ENCODE measurements around the gene CYTH2. TPM values are rescaled to one million over a fixed set of nuclear protein-coding genes. Genes with fewer than 3 reads are reported as not detected.

The CYTH2 gene
- total RNA-seq, 1 donor from 2014 or later, result 248 TPM

DNA sequence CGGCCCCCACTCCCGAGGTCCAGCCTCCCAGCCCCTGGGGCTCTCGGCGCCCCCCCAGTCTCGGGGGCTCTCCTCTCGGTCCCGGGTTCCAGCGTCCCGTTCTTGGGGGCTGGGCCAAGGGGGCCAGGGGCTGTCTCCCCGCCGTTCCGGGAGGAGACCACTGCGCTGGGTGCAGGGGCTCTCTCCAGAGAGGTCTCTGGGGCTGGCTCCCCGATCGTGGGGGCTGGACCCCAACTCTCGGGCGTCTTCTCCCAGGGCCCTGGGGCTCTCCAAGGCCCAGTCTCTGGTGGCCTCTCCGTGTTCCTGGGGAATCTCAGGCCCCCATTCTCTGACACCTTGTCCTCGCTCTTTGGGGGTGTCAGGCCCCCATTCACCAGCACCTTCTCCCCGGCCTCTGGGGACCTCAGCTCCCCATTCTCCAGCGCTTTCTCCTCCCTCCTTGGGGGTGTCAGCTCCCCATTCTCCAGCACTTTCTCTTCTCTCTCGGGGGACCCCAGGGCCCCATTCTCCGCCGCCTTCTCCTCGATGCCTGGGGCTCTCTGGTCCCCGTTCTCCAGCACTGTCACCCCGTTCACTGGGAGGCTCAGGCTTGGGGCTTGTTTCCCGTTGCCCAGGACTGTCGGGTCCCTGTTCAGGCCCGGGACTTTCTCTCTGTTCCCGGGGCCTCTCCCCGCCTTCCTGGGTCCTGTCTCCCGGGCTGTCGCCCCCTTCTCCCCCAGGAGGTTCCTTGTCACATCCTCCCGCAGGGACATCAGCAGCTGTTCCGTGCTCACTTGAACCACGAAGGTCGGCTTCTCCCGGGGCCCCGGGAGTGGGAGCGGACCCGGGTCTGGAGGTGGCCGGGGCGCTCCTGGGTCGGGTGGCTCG, 28.8 kb downstream of the CYTH2 start:
- Mint-ChIP-seq H3K27ac (no peak overlapping the region), H3K9me3 (ENCODE audit: low read depth) (no peaks in the 10 kb centered on the region), H3K36me3 (ENCODE audit: insufficient read depth) (no peaks in the 10 kb centered on the region), H3K27me3 (peaks cover 23% of the 10 kb centered on the region), H3K4me1 (ENCODE audit: low read depth) (peaks cover 5% of the 10 kb centered on the region), H3K4me3 (ENCODE audit: low read depth) (no peak overlapping the region)
- no peak for DNase-seq (ENCODE audit: low spot score, unreplicated experiment)
- TF ChIP-seq, protein P1, sequence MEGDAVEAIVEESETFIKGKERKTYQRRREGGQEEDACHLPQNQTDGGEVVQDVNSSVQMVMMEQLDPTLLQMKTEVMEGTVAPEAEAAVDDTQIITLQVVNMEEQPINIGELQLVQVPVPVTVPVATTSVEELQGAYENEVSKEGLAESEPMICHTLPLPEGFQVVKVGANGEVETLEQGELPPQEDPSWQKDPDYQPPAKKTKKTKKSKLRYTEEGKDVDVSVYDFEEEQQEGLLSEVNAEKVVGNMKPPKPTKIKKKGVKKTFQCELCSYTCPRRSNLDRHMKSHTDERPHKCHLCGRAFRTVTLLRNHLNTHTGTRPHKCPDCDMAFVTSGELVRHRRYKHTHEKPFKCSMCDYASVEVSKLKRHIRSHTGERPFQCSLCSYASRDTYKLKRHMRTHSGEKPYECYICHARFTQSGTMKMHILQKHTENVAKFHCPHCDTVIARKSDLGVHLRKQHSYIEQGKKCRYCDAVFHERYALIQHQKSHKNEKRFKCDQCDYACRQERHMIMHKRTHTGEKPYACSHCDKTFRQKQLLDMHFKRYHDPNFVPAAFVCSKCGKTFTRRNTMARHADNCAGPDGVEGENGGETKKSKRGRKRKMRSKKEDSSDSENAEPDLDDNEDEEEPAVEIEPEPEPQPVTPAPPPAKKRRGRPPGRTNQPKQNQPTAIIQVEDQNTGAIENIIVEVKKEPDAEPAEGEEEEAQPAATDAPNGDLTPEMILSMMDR (IDR thresholded peaks at IDR 0.05; ENCODE audit: unreplicated experiment), result no peak

DNA sequence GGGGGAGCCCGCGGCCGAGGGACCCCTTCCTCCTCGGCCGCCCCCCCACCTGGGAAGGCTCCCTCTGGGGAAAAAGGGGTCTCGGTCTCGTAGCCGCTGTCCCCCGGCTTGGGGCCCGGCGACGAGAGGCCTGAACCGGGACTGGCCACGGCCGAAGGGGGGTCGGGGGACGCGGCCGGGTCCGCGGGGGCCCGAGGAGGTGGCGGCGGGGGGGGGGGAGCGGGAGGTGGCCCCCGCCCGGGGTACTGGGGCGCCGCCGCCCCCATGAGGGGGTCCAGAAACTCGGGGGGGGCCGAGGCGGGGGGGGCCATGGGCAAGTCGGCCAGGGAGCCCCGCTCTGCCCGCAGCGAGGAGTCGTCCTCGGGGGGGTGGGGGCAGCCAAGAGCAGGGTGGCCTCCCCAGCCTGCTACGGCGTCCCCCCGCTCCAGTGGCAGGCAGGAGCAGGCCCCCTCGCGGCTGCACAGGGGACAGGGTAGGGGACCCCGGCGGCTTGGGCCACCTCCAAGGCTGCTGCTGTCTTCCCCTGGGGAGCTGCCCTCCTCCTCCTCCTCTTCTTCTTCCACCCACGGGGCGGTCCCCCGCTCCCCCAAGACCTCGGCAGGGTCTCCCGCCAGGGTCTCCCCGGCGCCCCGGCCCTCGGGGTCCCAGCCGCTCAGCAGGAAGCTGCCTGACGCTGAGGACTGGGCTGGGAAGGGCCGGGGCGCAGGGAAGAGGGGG, 29.6 kb downstream of the CYTH2 start:
- Mint-ChIP-seq H3K27me3 (peaks cover 25% of the 10 kb centered on the region), H3K27ac (no peak overlapping the region), H3K4me1 (ENCODE audit: low read depth) (peaks cover 7% of the 10 kb centered on the region), H3K9me3 (ENCODE audit: low read depth) (no peaks in the 10 kb centered on the region), H3K36me3 (ENCODE audit: insufficient read depth) (no peaks in the 10 kb centered on the region), H3K4me3 (ENCODE audit: low read depth) (no peak overlapping the region)
- TF ChIP-seq, protein P1 (IDR thresholded peaks at IDR 0.05; ENCODE audit: unreplicated experiment), result no peak
- no peak for DNase-seq (ENCODE audit: low spot score, unreplicated experiment)

DNA sequence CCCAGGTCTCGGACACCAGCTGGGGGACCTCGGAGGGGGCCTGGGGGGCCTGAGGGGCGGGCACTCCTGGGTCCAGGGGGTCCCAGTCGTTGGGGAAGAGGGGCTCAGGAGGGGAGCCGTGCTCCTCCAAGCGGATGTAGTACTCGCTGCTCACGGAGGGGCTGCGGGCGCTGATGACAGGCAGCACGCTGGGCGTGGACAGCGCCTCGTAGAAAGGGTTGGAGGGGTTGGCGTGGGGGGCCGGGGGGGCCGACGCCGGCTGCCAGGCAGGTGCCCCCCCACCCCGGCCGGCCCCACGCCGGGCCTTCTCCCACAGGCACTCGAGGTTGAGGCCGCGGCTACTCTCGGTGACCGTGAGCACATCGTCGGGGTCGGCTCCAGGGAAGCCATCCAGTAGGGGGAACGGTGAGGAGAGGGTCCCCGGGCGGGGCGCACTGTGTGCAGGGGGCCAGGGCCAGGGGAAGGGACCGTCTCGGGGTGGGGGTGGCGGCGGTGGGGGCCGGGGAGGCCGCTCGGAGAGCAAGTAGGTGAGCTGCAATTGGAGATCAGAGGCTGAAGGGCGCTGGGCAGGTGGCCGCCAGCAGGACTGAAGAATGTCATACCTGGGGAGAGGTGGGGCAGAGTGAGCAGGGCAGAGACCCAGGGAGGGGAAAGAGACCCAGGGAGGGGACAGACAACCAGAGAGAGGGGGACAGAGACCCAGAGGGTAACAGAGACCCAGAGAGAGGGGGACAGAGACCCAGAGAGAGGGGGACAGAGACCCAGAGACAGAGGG, 30.3 kb downstream of the CYTH2 start:
- no peak for DNase-seq (ENCODE audit: low spot score, unreplicated experiment)
- TF ChIP-seq, protein P1 (IDR thresholded peaks at IDR 0.05; ENCODE audit: unreplicated experiment), result no peak
- Mint-ChIP-seq H3K27me3 (peaks cover 21% of the 10 kb centered on the region), H3K9me3 (ENCODE audit: low read depth) (no peaks in the 10 kb centered on the region), H3K36me3 (ENCODE audit: insufficient read depth) (no peaks in the 10 kb centered on the region), H3K4me3 (ENCODE audit: low read depth) (peak overlapping the region; percentile 14), H3K4me1 (ENCODE audit: low read depth) (peaks cover 7% of the 10 kb centered on the region), H3K27ac (no peak overlapping the region)

DNA sequence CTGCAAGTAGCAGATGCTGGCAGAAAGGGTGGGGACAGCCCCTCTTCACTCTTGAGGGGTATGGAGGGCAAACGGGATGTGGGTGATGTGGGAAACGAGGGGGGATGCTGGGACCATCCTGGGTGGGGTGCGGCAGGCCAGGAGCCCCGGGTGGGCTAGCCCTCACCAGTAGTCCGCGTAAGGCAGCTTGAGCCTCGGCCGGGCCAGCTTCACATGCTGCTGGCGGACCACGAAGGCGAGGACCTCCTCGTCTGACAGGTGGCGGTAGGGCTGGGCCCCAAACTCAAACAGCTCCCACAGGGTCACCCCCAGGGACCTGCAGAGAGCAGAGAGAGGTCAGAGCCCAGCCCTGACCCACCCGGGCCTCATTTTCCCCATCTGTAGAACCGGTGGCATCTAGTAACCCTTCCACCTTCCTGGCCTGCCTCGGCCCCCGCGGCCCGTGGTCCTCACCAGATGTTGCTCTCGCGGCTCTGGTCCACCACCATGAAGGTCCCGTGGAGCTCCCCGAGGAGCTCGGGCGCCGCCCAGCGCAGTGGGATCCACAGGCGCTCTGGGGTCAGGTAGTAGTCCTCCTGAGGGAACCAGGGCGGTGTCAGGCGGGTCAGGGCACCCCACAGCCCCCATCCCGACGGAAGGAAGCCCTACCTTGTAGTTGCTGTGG, 31.8 kb downstream of the CYTH2 start:
- Mint-ChIP-seq H3K4me1 (ENCODE audit: low read depth) (peaks cover 7% of the 10 kb centered on the region), H3K4me3 (ENCODE audit: low read depth) (peak overlapping the region; percentile 74), H3K27ac (no peak overlapping the region), H3K9me3 (ENCODE audit: low read depth) (no peaks in the 10 kb centered on the region), H3K27me3 (peaks cover 7% of the 10 kb centered on the region), H3K36me3 (ENCODE audit: insufficient read depth) (no peaks in the 10 kb centered on the region)
- no peak for DNase-seq (ENCODE audit: low spot score, unreplicated experiment)
- TF ChIP-seq, protein P1 (IDR thresholded peaks at IDR 0.05; ENCODE audit: unreplicated experiment), result no peak
